ENCODE measurements around the gene MAD1L1. TPM values are rescaled to one million over a fixed set of nuclear protein-coding genes. Genes with fewer than 3 reads are reported as not detected.

MAD1L1 gene
- total RNA-seq, 1 experiment from 2014 or later, result 38.5 TPM

- ChIA-PET RAD21 (ENCODE audit: low non-redundant PET in 1 of 2, low total read pairs in 2 of 2, uncharacterized antibody in 2 of 2, unreplicated experiment in 2 of 2) (no interaction called here), POLR2A (no interaction called here), CTCF (no interaction called here)
- Histone ChIP-seq H3K27me3 (ENCODE audit: insufficient read depth, low read length) (no peaks in the 10 kb centered on the region), H3K36me3 (ENCODE audit: control insufficient read depth in 1 of 2, insufficient read depth in 2 of 2, low read length in 2 of 2) (no peaks in the 10 kb centered on the region), H3K27ac (ENCODE audit: low read depth, low read length) (no peak overlapping the region), H3K4me2 (ENCODE audit: low read length) (no peak overlapping the region), H2AFZ (ENCODE audit: low read depth, low read length, poor library complexity, severe bottlenecking) (no peak overlapping the region), H3K9ac (ENCODE audit: low read length) (no peak overlapping the region), H3K9me2 (ENCODE audit: insufficient read depth) (no peaks in the 10 kb centered on the region), H3K4me1 (ENCODE audit: control insufficient read depth in 1 of 2, insufficient read depth in 2 of 2, low read length in 2 of 2) (no peaks in the 10 kb centered on the region), H3K4me3 (replicated peaks in 1 of 2; ENCODE audit: low read depth in 1 of 2, low read length in 2 of 2) (no peak overlapping the region), H4K20me1 (ENCODE audit: insufficient read depth) (no peaks in the 10 kb centered on the region), H3K79me2 (ENCODE audit: insufficient read depth, low read length) (no peaks in the 10 kb centered on the region), H3K9me3 (ENCODE audit: control insufficient read depth in 1 of 2, insufficient read depth in 1 of 2, low read depth in 1 of 2, low read length in 2 of 2) (no peaks in the 10 kb centered on the region)
- ATAC-seq, result no peak
- no TSS peak for BruUV-seq (replicated peaks)
- no peak for DNase-seq (ENCODE audit: low read depth, low spot score)
- no peak for TF ChIP-seq ZBTB33 (IDR thresholded peaks at IDR 0.05; ENCODE audit: extremely low read depth, insufficient replicate concordance, low read length)
- TF ChIP-seq POLR2A (IDR thresholded peaks at IDR 0.05; ENCODE audit: borderline replicate concordance, extremely low read depth, insufficient read depth, insufficient read length), result no peak
- TF ChIP-seq CBX3 (IDR thresholded peaks at IDR 0.05; ENCODE audit: low read depth), result no peak
- no peak for TF ChIP-seq YY1 (IDR thresholded peaks at IDR 0.05; ENCODE audit: extremely low read depth, insufficient replicate concordance, low read depth, low read length)
- no peak for TF ChIP-seq EGR1 (IDR thresholded peaks at IDR 0.05; ENCODE audit: low read depth)
- TF ChIP-seq, protein P1, sequence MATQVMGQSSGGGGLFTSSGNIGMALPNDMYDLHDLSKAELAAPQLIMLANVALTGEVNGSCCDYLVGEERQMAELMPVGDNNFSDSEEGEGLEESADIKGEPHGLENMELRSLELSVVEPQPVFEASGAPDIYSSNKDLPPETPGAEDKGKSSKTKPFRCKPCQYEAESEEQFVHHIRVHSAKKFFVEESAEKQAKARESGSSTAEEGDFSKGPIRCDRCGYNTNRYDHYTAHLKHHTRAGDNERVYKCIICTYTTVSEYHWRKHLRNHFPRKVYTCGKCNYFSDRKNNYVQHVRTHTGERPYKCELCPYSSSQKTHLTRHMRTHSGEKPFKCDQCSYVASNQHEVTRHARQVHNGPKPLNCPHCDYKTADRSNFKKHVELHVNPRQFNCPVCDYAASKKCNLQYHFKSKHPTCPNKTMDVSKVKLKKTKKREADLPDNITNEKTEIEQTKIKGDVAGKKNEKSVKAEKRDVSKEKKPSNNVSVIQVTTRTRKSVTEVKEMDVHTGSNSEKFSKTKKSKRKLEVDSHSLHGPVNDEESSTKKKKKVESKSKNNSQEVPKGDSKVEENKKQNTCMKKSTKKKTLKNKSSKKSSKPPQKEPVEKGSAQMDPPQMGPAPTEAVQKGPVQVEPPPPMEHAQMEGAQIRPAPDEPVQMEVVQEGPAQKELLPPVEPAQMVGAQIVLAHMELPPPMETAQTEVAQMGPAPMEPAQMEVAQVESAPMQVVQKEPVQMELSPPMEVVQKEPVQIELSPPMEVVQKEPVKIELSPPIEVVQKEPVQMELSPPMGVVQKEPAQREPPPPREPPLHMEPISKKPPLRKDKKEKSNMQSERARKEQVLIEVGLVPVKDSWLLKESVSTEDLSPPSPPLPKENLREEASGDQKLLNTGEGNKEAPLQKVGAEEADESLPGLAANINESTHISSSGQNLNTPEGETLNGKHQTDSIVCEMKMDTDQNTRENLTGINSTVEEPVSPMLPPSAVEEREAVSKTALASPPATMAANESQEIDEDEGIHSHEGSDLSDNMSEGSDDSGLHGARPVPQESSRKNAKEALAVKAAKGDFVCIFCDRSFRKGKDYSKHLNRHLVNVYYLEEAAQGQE (IDR thresholded peaks at IDR 0.05; ENCODE audit: low read depth), result no peak
- TF ChIP-seq ATF3 (IDR thresholded peaks at IDR 0.05), result no peak
- TF ChIP-seq MAX (IDR thresholded peaks at IDR 0.05), result no peak
- TF ChIP-seq SRF (IDR thresholded peaks at IDR 0.05; ENCODE audit: low read depth), result no peak
- TF ChIP-seq ZNF274 (IDR thresholded peaks at IDR 0.05; ENCODE audit: low read depth, low read length), result no peak
- TF ChIP-seq TCF7L2 (IDR thresholded peaks at IDR 0.05; ENCODE audit: borderline replicate concordance, extremely low read depth, insufficient read depth, insufficient read length), result no peak
- no peak for TF ChIP-seq EZH2 (IDR thresholded peaks at IDR 0.05)
- TF ChIP-seq FOSL1 (IDR thresholded peaks at IDR 0.05; ENCODE audit: low read depth), result no peak
- no peak for TF ChIP-seq ZFX (IDR thresholded peaks at IDR 0.05)
- TF ChIP-seq SP1 (IDR thresholded peaks at IDR 0.05; ENCODE audit: low read depth), result no peak
- intact Hi-C loops (cut with micrococcal nuclease), result loop anchor here (5.0 kb wide), 1 partner anchor 419 kb away; no protein-coding TSS in a partner anchor
These were observed 304.7 kb downstream of the MAD1L1 start for GRCh38 chr7:1927937-1928644.
